Esophagus muscularis mucosa (tissue), 3 donors: ENCODE results near the gene RCC1.

Experiments
- POLR2AphosphoS5 ChIP-seq, 2 donors: sonication (generic); formaldehyde crosslinking; IDR thresholded peaks; one replicate each; pipeline ENCODE4 v1.6.1; 2017; ENCODE audit warnings: antibody characterized with exemption in 2 of 2
- TF ChIP-seq, protein P1 (sequence below), 3 experiments: fragments of 200-600 bp in 2 of 3; fragments of 450-650 bp in 1 of 3; sonication (generic) in 2 of 3; IDR thresholded peaks; one replicate each; pipeline ENCODE4 v1.5.1; 2017 to 2019; ENCODE audit warnings: antibody characterized with exemption in 3 of 3, mild to moderate bottlenecking in 2 of 3, moderate library complexity in 1 of 3

DNA sequence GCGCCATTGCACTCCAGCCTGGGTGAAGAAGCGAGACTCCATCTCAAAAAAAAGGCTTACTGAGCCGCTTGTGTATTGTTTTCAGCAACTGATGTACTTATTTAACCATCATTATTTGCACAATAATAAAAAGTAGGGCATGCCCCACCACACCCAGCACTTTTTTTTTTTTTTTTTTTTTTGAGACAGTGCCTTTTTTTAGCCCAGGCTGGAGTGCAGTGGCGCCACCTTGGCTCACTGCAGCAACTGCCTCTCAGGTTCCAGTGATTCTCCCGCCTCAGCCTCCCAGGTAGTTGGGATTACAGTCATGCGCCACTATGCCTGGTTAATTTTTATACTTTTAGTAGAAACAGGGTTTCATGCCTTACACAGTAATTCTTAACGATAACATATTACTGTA is 34.8 kb downstream of the RCC1 start:
- no peak for TF ChIP-seq POLR2AphosphoS5 (IDR thresholded peaks at IDR 0.05)
- TF ChIP-seq, protein P1, sequence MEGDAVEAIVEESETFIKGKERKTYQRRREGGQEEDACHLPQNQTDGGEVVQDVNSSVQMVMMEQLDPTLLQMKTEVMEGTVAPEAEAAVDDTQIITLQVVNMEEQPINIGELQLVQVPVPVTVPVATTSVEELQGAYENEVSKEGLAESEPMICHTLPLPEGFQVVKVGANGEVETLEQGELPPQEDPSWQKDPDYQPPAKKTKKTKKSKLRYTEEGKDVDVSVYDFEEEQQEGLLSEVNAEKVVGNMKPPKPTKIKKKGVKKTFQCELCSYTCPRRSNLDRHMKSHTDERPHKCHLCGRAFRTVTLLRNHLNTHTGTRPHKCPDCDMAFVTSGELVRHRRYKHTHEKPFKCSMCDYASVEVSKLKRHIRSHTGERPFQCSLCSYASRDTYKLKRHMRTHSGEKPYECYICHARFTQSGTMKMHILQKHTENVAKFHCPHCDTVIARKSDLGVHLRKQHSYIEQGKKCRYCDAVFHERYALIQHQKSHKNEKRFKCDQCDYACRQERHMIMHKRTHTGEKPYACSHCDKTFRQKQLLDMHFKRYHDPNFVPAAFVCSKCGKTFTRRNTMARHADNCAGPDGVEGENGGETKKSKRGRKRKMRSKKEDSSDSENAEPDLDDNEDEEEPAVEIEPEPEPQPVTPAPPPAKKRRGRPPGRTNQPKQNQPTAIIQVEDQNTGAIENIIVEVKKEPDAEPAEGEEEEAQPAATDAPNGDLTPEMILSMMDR (IDR thresholded peaks at IDR 0.05), result no peak
